GM21381 (cell line): Measurements from ENCODE around the gene CES4A.

ENCODE experiments used
- ATAC-seq: cut with Tn5 transposase; IDR thresholded peaks from one replicate; pipeline ENCODE4 v1.9.1; 2021; ENCODE audit warnings: mild to moderate bottlenecking, moderate library complexity; ENCODE audit not compliant: unreplicated experiment

Gene CES4A

GRCh38 chr16:67017810-67018488 lies 29.6 kb downstream of the CES4A start:
- peak; percentile 81 for ATAC-seq

- ATAC-seq, result no peak
Observed at GRCh38 chr16:67019171-67019570, 30.8 kb downstream of the CES4A start.

- no peak for ATAC-seq
Observed at GRCh38 chr16:67021321-67021720, 32.9 kb downstream of the CES4A start.

GRCh38 chr16:67022531-67023214 lies 34.3 kb downstream of the CES4A start:
- no peak for ATAC-seq

GRCh38 chr16:67023689-67024088 lies 35.3 kb downstream of the CES4A start:
- ATAC-seq, result no peak

- ATAC-seq, result no peak
Observed at GRCh38 chr16:67024384-67025209, 36.2 kb downstream of the CES4A start.

- no peak for ATAC-seq
Observed at GRCh38 chr16:67025210-67025550, 36.8 kb downstream of the CES4A start.

- ATAC-seq, result no peak
Observed at GRCh38 chr16:67026570-67026969, 38.2 kb downstream of the CES4A start.

GRCh38 chr16:67027046-67027445 lies 38.7 kb downstream of the CES4A start:
- ATAC-seq, result no peak

- ATAC-seq, result no peak
Observed at GRCh38 chr16:67028167-67028695, 39.8 kb downstream of the CES4A start.

GRCh38 chr16:67028696-67029253 lies 40.4 kb downstream of the CES4A start, which contains the start of gene CBFB:
Gene CBFB (plus strand): TSS chr16:67029149. CDS start chr16:67029408, 259 bp downstream.
- peak; percentile 76 for ATAC-seq

- peak; percentile 44 for ATAC-seq
Observed at GRCh38 chr16:67029254-67030096, 41.1 kb downstream of the CES4A start.

GRCh38 chr16:67030221-67030962 lies 42.0 kb downstream of the CES4A start:
- no peak for ATAC-seq

- no peak for ATAC-seq
Observed at GRCh38 chr16:67034487-67034886, 46.1 kb downstream of the CES4A start.

- ATAC-seq, result no peak
Observed at GRCh38 chr16:67035364-67035763, 47.0 kb downstream of the CES4A start.

- no peak for ATAC-seq
Observed at GRCh38 chr16:67036323-67036741, 47.9 kb downstream of the CES4A start.

- ATAC-seq, result no peak
Observed at GRCh38 chr16:67039260-67040020, 51.1 kb downstream of the CES4A start.

GRCh38 chr16:67040166-67040565 lies 51.8 kb downstream of the CES4A start:
- ATAC-seq, result no peak

GRCh38 chr16:67040906-67041305 lies 52.5 kb downstream of the CES4A start:
- ATAC-seq, result no peak
